ENCODE data around the gene TRAF3. TPM values are rescaled to one million over a fixed set of nuclear protein-coding genes. Genes with fewer than 3 reads are reported as not detected.

TRAF3 gene
- 14.6 TPM for total RNA-seq
- 9.2 TPM for polyA plus RNA-seq
- long read RNA-seq, donor 1 = 0 reads
- long read RNA-seq, donor 2 = 0 reads
- long read RNA-seq, donor 3, partial matches to known transcripts = 0 of 3 reads
- long read RNA-seq, donor 3, other reads (novel, unspliced or antisense) = 0 of 3 reads
- long read RNA-seq, donor 4, full-length matches to known transcripts = 4 of 4 reads
- long read RNA-seq, donor 4, partial matches to known transcripts = 0 of 4 reads
- long read RNA-seq, donor 4, other reads (novel, unspliced or antisense) = 0 of 4 reads
- long read RNA-seq, donor 5, full-length matches to known transcripts = 10 of 10 reads
- long read RNA-seq, donor 5, partial matches to known transcripts = 0 of 10 reads
- long read RNA-seq, donor 5, other reads (novel, unspliced or antisense) = 0 of 10 reads
- long read RNA-seq, donor 6, partial matches to known transcripts = 0 of 2 reads
- long read RNA-seq, donor 6, other reads (novel, unspliced or antisense) = 0 of 2 reads
- long read RNA-seq, donor 7, full-length matches to known transcripts = 3 of 3 reads
- long read RNA-seq, donor 7, partial matches to known transcripts = 0 of 3 reads
- long read RNA-seq, donor 7, other reads (novel, unspliced or antisense) = 0 of 3 reads
- long read RNA-seq, donor 8, partial matches to known transcripts = 0 of 1 reads
- long read RNA-seq, donor 8, other reads (novel, unspliced or antisense) = 0 of 1 reads
- long read RNA-seq, donor 9, partial matches to known transcripts = 0 of 2 reads
- long read RNA-seq, donor 9, other reads (novel, unspliced or antisense) = 0 of 2 reads
- long read RNA-seq, donor 10, partial matches to known transcripts = 0 of 2 reads
- long read RNA-seq, donor 10, other reads (novel, unspliced or antisense) = 0 of 2 reads

- H3K27me3 ChIP-seq (ENCODE audit: control insufficient read depth in 2 of 2, insufficient read depth in 1 of 2, low read length in 1 of 2) = peaks cover 0 to 6% of the 10 kb centered on the region in 2 donors
- H3K4me1 ChIP-seq (ENCODE audit: control insufficient read depth in 2 of 2, insufficient read depth in 2 of 2, low read length in 2 of 2) = peaks cover 0 to 27% of the 10 kb centered on the region in 2 donors
Measured at GRCh38 chr14:102776761-102777710, at the start of gene TRAF3. Gene TRAF3, plus strand, starts transcription at chr14:102777449. Its CDS starts 92,753 bp downstream, at chr14:102870202.

GRCh38 chr14:102728501-102728900 lies 48.7 kb upstream of the TRAF3 start:
- DNase-seq (ENCODE audit: low read depth in 6 of 9, low spot score in 9 of 9) = no peak
- no peak overlapping the region for H3K4me3 ChIP-seq (ENCODE audit: low read length in 2 of 2)
- peaks cover 54 to 55% of the 10 kb centered on the region in 2 donors for H3K36me3 ChIP-seq (ENCODE audit: control insufficient read depth in 2 of 2, insufficient read depth in 2 of 2, low read length in 1 of 2)
- H3K9me3 ChIP-seq (ENCODE audit: control insufficient read depth in 2 of 2, insufficient read depth in 1 of 2, low read length in 1 of 2) = no peaks in the 10 kb centered on the region
- no peaks in the 10 kb centered on the region for H3K27me3 ChIP-seq (ENCODE audit: control insufficient read depth in 2 of 2, insufficient read depth in 1 of 2, low read length in 1 of 2)
- H3K27ac ChIP-seq (ENCODE audit: low read depth in 1 of 2, low read length in 1 of 2) = no peak overlapping the region
- WGBS = 97% methylated on average over 6 of the region's 6 CpGs
- H3K4me1 ChIP-seq (ENCODE audit: control insufficient read depth in 2 of 2, insufficient read depth in 2 of 2, low read length in 2 of 2) = no peaks in the 10 kb centered on the region

More at GRCh38 chr14:102776761-102777710, at the start of gene TRAF3:
- WGBS = 18% methylated on average over 160 of the region's 163 CpGs
- Histone ChIP-seq H3K36me3 (ENCODE audit: control insufficient read depth in 2 of 2, insufficient read depth in 2 of 2, low read length in 1 of 2) (no peaks in the 10 kb centered on the region), H3K9me3 (ENCODE audit: control insufficient read depth in 2 of 2, insufficient read depth in 1 of 2, low read length in 1 of 2) (no peaks in the 10 kb centered on the region), H3K27ac (ENCODE audit: low read depth in 1 of 2, low read length in 1 of 2) (peak within 1 kb of the TSS; percentile 57 to 82), H3K4me3 (ENCODE audit: low read length in 2 of 2) (peak within 1 kb of the TSS; percentile 51 to 73)
- peak in 5 of 9 donors; percentile 53 to 80 (median 65) for DNase-seq (ENCODE audit: low read depth in 6 of 9, low spot score in 9 of 9)

- WGBS = 94% methylated on average over 6 of the region's 6 CpGs
- no peaks in the 10 kb centered on the region for H3K4me1 ChIP-seq (ENCODE audit: control insufficient read depth in 2 of 2, insufficient read depth in 2 of 2, low read length in 2 of 2)
- DNase-seq (ENCODE audit: low read depth in 6 of 9, low spot score in 9 of 9) = no peak
- H3K27ac ChIP-seq (ENCODE audit: low read depth in 1 of 2, low read length in 1 of 2) = no peak overlapping the region
- H3K4me3 ChIP-seq (ENCODE audit: low read length in 2 of 2) = no peak overlapping the region
- H3K27me3 ChIP-seq (ENCODE audit: control insufficient read depth in 2 of 2, insufficient read depth in 1 of 2, low read length in 1 of 2) = no peaks in the 10 kb centered on the region
- no peaks in the 10 kb centered on the region for H3K9me3 ChIP-seq (ENCODE audit: control insufficient read depth in 2 of 2, insufficient read depth in 1 of 2, low read length in 1 of 2)
- H3K36me3 ChIP-seq (ENCODE audit: control insufficient read depth in 2 of 2, insufficient read depth in 2 of 2, low read length in 1 of 2) = peaks cover 48 to 51% of the 10 kb centered on the region in 2 donors
Measured at GRCh38 chr14:102729268-102729667, 48.0 kb upstream of the TRAF3 start.

- Histone ChIP-seq H3K4me1 (ENCODE audit: control insufficient read depth in 2 of 2, insufficient read depth in 2 of 2, low read length in 2 of 2) (no peaks in the 10 kb centered on the region), H3K9me3 (ENCODE audit: control insufficient read depth in 2 of 2, insufficient read depth in 1 of 2, low read length in 1 of 2) (no peaks in the 10 kb centered on the region), H3K36me3 (ENCODE audit: control insufficient read depth in 2 of 2, insufficient read depth in 2 of 2, low read length in 1 of 2) (peaks cover 45 to 48% of the 10 kb centered on the region in 2 donors), H3K27me3 (ENCODE audit: control insufficient read depth in 2 of 2, insufficient read depth in 1 of 2, low read length in 1 of 2) (no peaks in the 10 kb centered on the region), H3K27ac (ENCODE audit: low read depth in 1 of 2, low read length in 1 of 2) (no peak overlapping the region), H3K4me3 (ENCODE audit: low read length in 2 of 2) (no peak overlapping the region)
- DNase-seq (ENCODE audit: low read depth in 6 of 9, low spot score in 9 of 9) = no peak
- 98% methylated on average over 8 of the region's 8 CpGs for WGBS
Measured at GRCh38 chr14:102729825-102730224, 47.4 kb upstream of the TRAF3 start.

- no peak for DNase-seq (ENCODE audit: low read depth in 6 of 9, low spot score in 9 of 9)
- Histone ChIP-seq H3K4me3 (ENCODE audit: low read length in 2 of 2) (no peak overlapping the region), H3K4me1 (ENCODE audit: control insufficient read depth in 2 of 2, insufficient read depth in 2 of 2, low read length in 2 of 2) (no peaks in the 10 kb centered on the region), H3K27ac (ENCODE audit: low read depth in 1 of 2, low read length in 1 of 2) (no peak overlapping the region), H3K27me3 (ENCODE audit: control insufficient read depth in 2 of 2, insufficient read depth in 1 of 2, low read length in 1 of 2) (no peaks in the 10 kb centered on the region), H3K9me3 (ENCODE audit: control insufficient read depth in 2 of 2, insufficient read depth in 1 of 2, low read length in 1 of 2) (no peaks in the 10 kb centered on the region), H3K36me3 (ENCODE audit: control insufficient read depth in 2 of 2, insufficient read depth in 2 of 2, low read length in 1 of 2) (peaks cover 33 to 38% of the 10 kb centered on the region in 2 donors)
- 98% methylated on average over 15 of the region's 15 CpGs for WGBS
Measured at GRCh38 chr14:102731101-102731870, 46.0 kb upstream of the TRAF3 start.

- no peak for DNase-seq (ENCODE audit: low read depth in 6 of 9, low spot score in 9 of 9)
Measured at GRCh38 chr14:102731871-102732800, 45.1 kb upstream of the TRAF3 start.

GRCh38 chr14:102732924-102733323 lies 44.3 kb upstream of the TRAF3 start:
- Histone ChIP-seq H3K4me3 (ENCODE audit: low read length in 2 of 2) (no peak overlapping the region), H3K36me3 (ENCODE audit: control insufficient read depth in 2 of 2, insufficient read depth in 2 of 2, low read length in 1 of 2) (peaks cover 18 to 23% of the 10 kb centered on the region in 2 donors), H3K9me3 (ENCODE audit: control insufficient read depth in 2 of 2, insufficient read depth in 1 of 2, low read length in 1 of 2) (no peaks in the 10 kb centered on the region), H3K4me1 (ENCODE audit: control insufficient read depth in 2 of 2, insufficient read depth in 2 of 2, low read length in 2 of 2) (no peaks in the 10 kb centered on the region), H3K27me3 (ENCODE audit: control insufficient read depth in 2 of 2, insufficient read depth in 1 of 2, low read length in 1 of 2) (no peaks in the 10 kb centered on the region), H3K27ac (ENCODE audit: low read depth in 1 of 2, low read length in 1 of 2) (no peak overlapping the region)
- DNase-seq (ENCODE audit: low read depth in 6 of 9, low spot score in 9 of 9) = no peak
- WGBS = 98% methylated on average over 10 of the region's 10 CpGs

More at GRCh38 chr14:102731871-102732800, 45.1 kb upstream of the TRAF3 start:
- no peaks in the 10 kb centered on the region for H3K4me1 ChIP-seq (ENCODE audit: control insufficient read depth in 2 of 2, insufficient read depth in 2 of 2, low read length in 2 of 2)
- H3K27ac ChIP-seq (ENCODE audit: low read depth in 1 of 2, low read length in 1 of 2) = no peak overlapping the region
- H3K9me3 ChIP-seq (ENCODE audit: control insufficient read depth in 2 of 2, insufficient read depth in 1 of 2, low read length in 1 of 2) = no peaks in the 10 kb centered on the region
- H3K27me3 ChIP-seq (ENCODE audit: control insufficient read depth in 2 of 2, insufficient read depth in 1 of 2, low read length in 1 of 2) = no peaks in the 10 kb centered on the region
- 97% methylated on average over 13 of the region's 13 CpGs for WGBS
- H3K36me3 ChIP-seq (ENCODE audit: control insufficient read depth in 2 of 2, insufficient read depth in 2 of 2, low read length in 1 of 2) = peaks cover 25 to 30% of the 10 kb centered on the region in 2 donors
- H3K4me3 ChIP-seq (ENCODE audit: low read length in 2 of 2) = no peak overlapping the region
